ENCODE measurements around the gene ZNF224.

ZNF224 gene

GRCh38 chr19:44156475-44156874 is 62.3 kb downstream of the ZNF224 start:
- ChIA-PET POLR2A (no interaction called here), CTCF (no interaction called here)
- DNase-seq (ENCODE audit: extremely low spot score) = no peak
- TF ChIP-seq HDGF (IDR thresholded peaks at IDR 0.05; ENCODE audit: borderline replicate concordance) (no peak), FOXK2 (IDR thresholded peaks at IDR 0.05) (no peak)

All from HEK293T (cell line).